A549 treated with dexamethasone at 1 μM for 4 hours (cell line): ENCODE results near the gene UTF1. TPM values are rescaled to one million over a fixed set of nuclear protein-coding genes. Genes with fewer than 3 reads are reported as not detected.

Experiments used
- total RNA-seq: library from RNA; stranded (reverse); fragments of 200-300 nt; extraction: Qiagen RNA extraction; gene quantifications from 5 replicates; pipeline ENCODE4 v1.2.3, GENCODE V29; 2022

UTF1 gene, protein sequence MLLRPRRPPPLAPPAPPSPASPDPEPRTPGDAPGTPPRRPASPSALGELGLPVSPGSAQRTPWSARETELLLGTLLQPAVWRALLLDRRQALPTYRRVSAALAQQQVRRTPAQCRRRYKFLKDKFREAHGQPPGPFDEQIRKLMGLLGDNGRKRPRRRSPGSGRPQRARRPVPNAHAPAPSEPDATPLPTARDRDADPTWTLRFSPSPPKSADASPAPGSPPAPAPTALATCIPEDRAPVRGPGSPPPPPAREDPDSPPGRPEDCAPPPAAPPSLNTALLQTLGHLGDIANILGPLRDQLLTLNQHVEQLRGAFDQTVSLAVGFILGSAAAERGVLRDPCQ
- not detected in 5 replicates for total RNA-seq

DNA sequence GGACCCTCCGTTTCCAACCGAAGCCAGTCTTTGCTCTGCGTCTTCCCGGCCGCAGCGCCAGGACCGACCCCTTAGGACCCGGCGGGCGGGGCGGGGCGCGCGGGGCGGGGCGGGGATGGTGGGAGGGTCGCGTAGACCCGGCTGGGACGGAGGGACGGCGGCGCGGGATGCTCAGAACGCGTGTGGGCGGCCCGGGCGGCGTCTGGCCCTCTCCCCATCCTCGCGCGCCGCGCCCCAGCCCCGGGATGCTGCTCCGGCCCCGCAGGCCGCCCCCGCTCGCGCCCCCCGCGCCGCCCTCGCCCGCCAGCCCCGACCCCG lies at the start of gene UTF1:
UTF1 (plus strand) TSS at position 174 of the 318 bp plus-strand sequence; CDS start at position 246, 72 bp downstream.

DNA sequence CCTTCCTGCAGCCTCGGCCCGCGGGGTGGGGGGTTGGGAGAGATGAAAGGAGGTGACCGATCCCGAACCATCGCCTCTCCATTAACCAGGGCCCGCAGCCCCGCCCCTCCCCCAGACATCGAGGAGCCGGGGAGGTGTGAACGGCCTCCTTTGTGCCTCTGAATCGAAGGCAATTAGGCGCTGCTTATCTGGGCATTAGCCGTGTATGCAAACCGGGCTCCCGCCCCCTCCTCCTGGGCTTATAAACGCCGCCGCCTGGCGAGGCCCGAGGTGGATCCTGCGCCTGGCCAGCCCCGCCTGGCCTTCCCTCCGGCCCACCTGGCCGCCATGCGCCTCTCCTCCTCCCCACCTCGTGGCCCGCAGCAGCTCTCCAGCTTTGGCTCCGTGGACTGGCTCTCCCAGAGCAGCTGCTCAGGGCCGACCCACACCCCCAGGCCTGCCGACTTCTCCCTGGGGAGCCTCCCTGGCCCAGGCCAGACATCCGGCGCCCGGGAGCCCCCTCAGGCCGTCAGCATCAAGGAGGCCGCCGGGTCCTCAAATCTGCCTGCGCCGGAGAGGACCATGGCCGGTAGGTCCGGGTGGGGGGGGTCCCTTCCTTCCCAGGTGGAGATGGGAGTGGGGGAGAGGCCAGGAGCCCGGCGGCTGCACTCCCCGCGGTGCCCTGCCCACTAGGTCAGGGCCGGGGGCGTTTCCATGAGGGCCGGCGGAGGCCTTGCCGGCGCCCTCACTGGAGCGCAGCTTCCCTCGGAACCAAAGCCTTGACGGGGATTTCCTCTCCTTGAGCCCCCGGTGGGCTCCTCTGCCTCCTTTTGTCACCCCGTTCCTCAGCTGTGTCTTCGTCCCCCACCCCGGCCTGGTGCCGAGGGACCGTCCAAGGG lies 7.8 kb downstream of the UTF1 start, which contains the start of gene VENTX:
VENTX (plus strand) TSS at position 268 of the 878 bp plus-strand sequence; CDS start at position 328, 60 bp downstream.

DNA sequence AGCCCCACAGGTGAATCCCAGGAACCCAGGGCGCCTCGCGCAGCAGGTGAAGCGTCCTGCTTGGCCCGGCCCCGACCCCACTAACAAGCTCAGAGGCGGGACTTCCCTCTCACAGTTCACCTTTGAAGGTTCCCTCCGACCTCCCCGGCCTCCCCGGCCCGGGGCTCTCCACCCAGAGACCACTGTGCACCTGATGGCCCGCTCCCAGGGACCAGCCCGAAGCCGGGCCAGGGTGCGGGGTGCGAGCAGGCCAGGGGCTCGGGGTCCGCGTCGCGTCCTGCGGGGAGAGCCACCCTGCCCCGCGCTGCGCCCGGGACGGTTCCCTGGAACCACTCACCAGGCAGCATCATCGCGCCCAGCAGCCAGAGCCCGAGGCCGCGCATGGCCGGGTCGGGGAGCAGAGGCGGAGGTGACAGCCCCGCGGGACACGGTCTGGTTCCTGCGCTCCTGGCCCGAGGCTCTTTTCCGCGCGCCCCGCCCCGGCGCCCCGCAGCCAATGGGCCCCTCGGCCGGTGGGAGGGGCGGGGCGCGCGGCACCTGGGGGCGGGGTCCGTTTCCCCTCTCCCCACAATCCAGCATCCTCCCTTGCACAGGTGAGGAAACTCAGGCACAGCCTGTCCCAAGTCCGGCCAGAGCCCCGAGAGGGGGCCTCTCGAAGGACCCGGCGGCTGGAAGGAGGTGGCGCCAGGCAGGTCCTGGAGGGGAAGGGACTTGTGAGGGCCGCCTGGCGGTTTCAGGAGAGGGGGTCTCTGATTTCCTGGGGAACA lies 46.6 kb downstream of the UTF1 start, which contains the start of gene ADAM8:
ADAM8 (minus strand) TSS at position 434 of the 767 bp plus-strand sequence; CDS start at position 383, 51 bp downstream.

Other genes starting within 250 kb of the UTF1 start
- 0.24 to 0.44 TPM (median 0.34 TPM) in 5 replicates for gene ADGRA1, start 142.3 kb upstream of the UTF1 start, total RNA-seq
- 0.60 to 1.5 TPM (median 1.3 TPM) in 5 replicates for gene KNDC1, start 70.0 kb upstream of the UTF1 start, total RNA-seq
- not detected in 5 replicates for gene VENTX, start 7.6 kb downstream of the UTF1 start, total RNA-seq
- 1.2 to 2.9 TPM (median 2.6 TPM) in 5 replicates for gene ADAM8, start 46.7 kb downstream of the UTF1 start, total RNA-seq
- 36.0 to 38.5 TPM (median 37.2 TPM) in 5 replicates for gene TUBGCP2, start 78.7 kb downstream of the UTF1 start, total RNA-seq
- 60.8 to 75.5 TPM (median 68.0 TPM) in 5 replicates for gene ZNF511, start 78.7 kb downstream of the UTF1 start, total RNA-seq
- 0.30 to 0.52 TPM (median 0.46 TPM) in 5 replicates for gene CALY, start 106.7 kb downstream of the UTF1 start, total RNA-seq
- 0.09 to 0.21 TPM (median 0.13 TPM) in 3 of 5 replicates, not detected in the others for gene PRAP1, start 117.2 kb downstream of the UTF1 start, total RNA-seq
- gene FUOM, start 127.8 kb downstream of the UTF1 start, total RNA-seq: 11.3 to 14.6 TPM (median 13.2 TPM) in 5 replicates
- gene ECHS1, start 143.1 kb downstream of the UTF1 start, total RNA-seq: 130 to 143 TPM (median 133 TPM) in 5 replicates
- 1.4 to 2.5 TPM (median 2.0 TPM) in 5 replicates for gene PAOX, start 149.0 kb downstream of the UTF1 start, total RNA-seq
- 37.9 to 48.9 TPM (median 47.8 TPM) in 5 replicates for gene MTG1, start 163.9 kb downstream of the UTF1 start, total RNA-seq
- gene SPRN, start 194.4 kb downstream of the UTF1 start, total RNA-seq: 0.30 to 0.41 TPM (median 0.33 TPM) in 5 replicates
- 0.14 to 0.33 TPM (median 0.29 TPM) in 5 replicates for gene SCART1, start 223.7 kb downstream of the UTF1 start, total RNA-seq